ENCODE results near the gene MAPK8.
"Not testable (repeated sequence)": the region's sequence is repeated elsewhere in the genome, so short reads cannot be mapped to it uniquely, and the experiment has no call there.

The MAPK8 gene

GRCh38 chr10:48343921-48344598 is 37.6 kb downstream of the MAPK8 start:
- Histone ChIP-seq H3K36me3 (ENCODE audit: insufficient read depth, low read length) (0 out of 2 replicates have a peak, but pooled peaks cover 5% of the 10 kb centered on the region), H3K27me3 (ENCODE audit: insufficient read depth, low read length, poor library complexity) (no peaks in the 10 kb centered on the region), H3K79me2 (ENCODE audit: insufficient read depth, low read length) (peaks cover 80% of the 10 kb centered on the region), H3K9ac (ENCODE audit: low read depth, low read length) (no peak overlapping the region), H3K27ac (ENCODE audit: low read length) (no peak overlapping the region), H3K9me3 (ENCODE audit: insufficient read depth, low read length, severe bottlenecking) (peaks cover 3% of the 10 kb centered on the region), H3K4me3 (ENCODE audit: low read depth in 1 of 2, low read length in 2 of 2) (no peak overlapping the region), H2AFZ (ENCODE audit: low read depth, low read length) (no peak overlapping the region), H4K20me1 (ENCODE audit: insufficient read depth, low read length) (peaks cover 18% of the 10 kb centered on the region; the same call in 1 of the 2 replicates), H3K4me2 (ENCODE audit: insufficient read depth, low read length) (no peak overlapping the region), H3K4me1 (ENCODE audit: insufficient read depth, low read length) (peaks cover 18% of the 10 kb centered on the region)
- ATAC-seq (ENCODE audit: insufficient read depth, low read depth) (no peak), DNase-seq (no peak)
- no peak for TF ChIP-seq CTCF (IDR thresholded peaks at IDR 0.05; ENCODE audit: borderline replicate concordance, extremely low read depth, low read length, poor library complexity, severe bottlenecking)
- TF ChIP-seq EZH2 (IDR thresholded peaks at IDR 0.05; ENCODE audit: borderline replicate concordance, low read depth, low read length, severe bottlenecking), result no peak

DNA sequence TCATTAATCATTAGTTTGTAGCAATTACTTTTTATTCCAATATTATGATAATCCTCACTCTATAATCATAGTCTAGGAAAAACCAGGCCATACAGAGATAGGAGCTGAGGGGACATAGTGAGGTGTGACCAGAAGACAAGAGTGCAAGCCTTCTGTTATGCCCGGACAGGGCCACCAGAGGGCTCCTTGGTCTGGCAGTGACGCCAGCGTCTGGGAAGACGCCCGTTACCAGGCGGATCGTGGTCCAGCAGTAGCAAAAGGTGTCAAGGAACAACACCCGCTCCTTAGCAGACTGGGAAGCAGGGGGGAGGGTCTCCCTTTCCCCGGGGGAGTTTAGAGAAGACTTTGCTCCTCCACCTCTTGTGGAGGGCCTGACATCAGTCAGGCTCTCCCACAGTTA is 39.8 kb downstream of the MAPK8 start:
- H3K4me1 ChIP-seq (ENCODE audit: insufficient read depth, low read length); H3K27ac ChIP-seq (ENCODE audit: low read length); H3K36me3 ChIP-seq (ENCODE audit: insufficient read depth, low read length); H2AFZ ChIP-seq (ENCODE audit: low read depth, low read length); H3K4me3 ChIP-seq (ENCODE audit: low read depth in 1 of 2, low read length in 2 of 2); DNase-seq; ATAC-seq (ENCODE audit: insufficient read depth, low read depth); H3K27me3 ChIP-seq (ENCODE audit: insufficient read depth, low read length, poor library complexity); H3K9me3 ChIP-seq (ENCODE audit: insufficient read depth, low read length, severe bottlenecking); H3K9ac ChIP-seq (ENCODE audit: low read depth, low read length); H3K4me2 ChIP-seq (ENCODE audit: insufficient read depth, low read length): not testable (repeated sequence)
- H4K20me1 ChIP-seq (ENCODE audit: insufficient read depth, low read length), result peaks cover 14% of the 10 kb centered on the region; the same call in 1 of the 2 replicates
- H3K79me2 ChIP-seq (ENCODE audit: insufficient read depth, low read length), result peaks cover 66% of the 10 kb centered on the region

- H4K20me1 ChIP-seq (ENCODE audit: insufficient read depth, low read length); H3K27me3 ChIP-seq (ENCODE audit: insufficient read depth, low read length, poor library complexity); H3K4me2 ChIP-seq (ENCODE audit: insufficient read depth, low read length); DNase-seq; H3K27ac ChIP-seq (ENCODE audit: low read length); H3K4me1 ChIP-seq (ENCODE audit: insufficient read depth, low read length); H3K4me3 ChIP-seq (ENCODE audit: low read depth in 1 of 2, low read length in 2 of 2); H3K9me3 ChIP-seq (ENCODE audit: insufficient read depth, low read length, severe bottlenecking); ATAC-seq (ENCODE audit: insufficient read depth, low read depth); H3K36me3 ChIP-seq (ENCODE audit: insufficient read depth, low read length); H3K9ac ChIP-seq (ENCODE audit: low read depth, low read length); H2AFZ ChIP-seq (ENCODE audit: low read depth, low read length): not testable (repeated sequence)
- H3K79me2 ChIP-seq (ENCODE audit: insufficient read depth, low read length), result peaks cover 60% of the 10 kb centered on the region
Observed at GRCh38 chr10:48347539-48347938, 41.1 kb downstream of the MAPK8 start.

- peaks cover 60% of the 10 kb centered on the region for H3K79me2 ChIP-seq (ENCODE audit: insufficient read depth, low read length)
- H3K4me1 ChIP-seq (ENCODE audit: insufficient read depth, low read length); H3K36me3 ChIP-seq (ENCODE audit: insufficient read depth, low read length); H3K9me3 ChIP-seq (ENCODE audit: insufficient read depth, low read length, severe bottlenecking); ATAC-seq (ENCODE audit: insufficient read depth, low read depth); H4K20me1 ChIP-seq (ENCODE audit: insufficient read depth, low read length); H2AFZ ChIP-seq (ENCODE audit: low read depth, low read length); DNase-seq; H3K4me2 ChIP-seq (ENCODE audit: insufficient read depth, low read length); H3K27ac ChIP-seq (ENCODE audit: low read length); H3K27me3 ChIP-seq (ENCODE audit: insufficient read depth, low read length, poor library complexity); H3K4me3 ChIP-seq (ENCODE audit: low read depth in 1 of 2, low read length in 2 of 2); H3K9ac ChIP-seq (ENCODE audit: low read depth, low read length): not testable (repeated sequence)
Observed at GRCh38 chr10:48347943-48348342, 41.5 kb downstream of the MAPK8 start.

GRCh38 chr10:48353246-48353645 is 46.8 kb downstream of the MAPK8 start:
- TF ChIP-seq CTCF (IDR thresholded peaks at IDR 0.05; ENCODE audit: borderline replicate concordance, extremely low read depth, low read length, poor library complexity, severe bottlenecking), result no peak
- TF ChIP-seq EZH2 (IDR thresholded peaks at IDR 0.05; ENCODE audit: borderline replicate concordance, low read depth, low read length, severe bottlenecking), result no peak
- Histone ChIP-seq H3K4me2 (ENCODE audit: insufficient read depth, low read length) (no peak overlapping the region), H3K27ac (ENCODE audit: low read length) (no peak overlapping the region), H3K9ac (ENCODE audit: low read depth, low read length) (no peak overlapping the region), H3K79me2 (ENCODE audit: insufficient read depth, low read length) (peaks cover 62% of the 10 kb centered on the region), H3K4me1 (ENCODE audit: insufficient read depth, low read length) (no peaks in the 10 kb centered on the region), H3K27me3 (ENCODE audit: insufficient read depth, low read length, poor library complexity) (no peaks in the 10 kb centered on the region), H3K9me3 (ENCODE audit: insufficient read depth, low read length, severe bottlenecking) (peaks cover 4% of the 10 kb centered on the region), H3K4me3 (ENCODE audit: low read depth in 1 of 2, low read length in 2 of 2) (no peak overlapping the region), H3K36me3 (ENCODE audit: insufficient read depth, low read length) (no peaks in the 10 kb centered on the region), H2AFZ (ENCODE audit: low read depth, low read length) (no peak overlapping the region), H4K20me1 (ENCODE audit: insufficient read depth, low read length) (peaks cover 19% of the 10 kb centered on the region; the same call in 1 of the 2 replicates)
- DNase-seq (no peak), ATAC-seq (ENCODE audit: insufficient read depth, low read depth) (no peak)

All from DND-41 (cell line).